ENCODE measurements around the gene CENPT.

CENPT gene, protein sequence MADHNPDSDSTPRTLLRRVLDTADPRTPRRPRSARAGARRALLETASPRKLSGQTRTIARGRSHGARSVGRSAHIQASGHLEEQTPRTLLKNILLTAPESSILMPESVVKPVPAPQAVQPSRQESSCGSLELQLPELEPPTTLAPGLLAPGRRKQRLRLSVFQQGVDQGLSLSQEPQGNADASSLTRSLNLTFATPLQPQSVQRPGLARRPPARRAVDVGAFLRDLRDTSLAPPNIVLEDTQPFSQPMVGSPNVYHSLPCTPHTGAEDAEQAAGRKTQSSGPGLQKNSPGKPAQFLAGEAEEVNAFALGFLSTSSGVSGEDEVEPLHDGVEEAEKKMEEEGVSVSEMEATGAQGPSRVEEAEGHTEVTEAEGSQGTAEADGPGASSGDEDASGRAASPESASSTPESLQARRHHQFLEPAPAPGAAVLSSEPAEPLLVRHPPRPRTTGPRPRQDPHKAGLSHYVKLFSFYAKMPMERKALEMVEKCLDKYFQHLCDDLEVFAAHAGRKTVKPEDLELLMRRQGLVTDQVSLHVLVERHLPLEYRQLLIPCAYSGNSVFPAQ

GRCh38 chr16:67847064-67847861 lies at the start of gene CENPT:
TSS of gene CENPT (minus strand) at chr16:67847693. CDS start at chr16:67833859, 13,834 bp downstream.
- DNase-seq (ENCODE audit: low spot score) = peak; percentile 90

DNA sequence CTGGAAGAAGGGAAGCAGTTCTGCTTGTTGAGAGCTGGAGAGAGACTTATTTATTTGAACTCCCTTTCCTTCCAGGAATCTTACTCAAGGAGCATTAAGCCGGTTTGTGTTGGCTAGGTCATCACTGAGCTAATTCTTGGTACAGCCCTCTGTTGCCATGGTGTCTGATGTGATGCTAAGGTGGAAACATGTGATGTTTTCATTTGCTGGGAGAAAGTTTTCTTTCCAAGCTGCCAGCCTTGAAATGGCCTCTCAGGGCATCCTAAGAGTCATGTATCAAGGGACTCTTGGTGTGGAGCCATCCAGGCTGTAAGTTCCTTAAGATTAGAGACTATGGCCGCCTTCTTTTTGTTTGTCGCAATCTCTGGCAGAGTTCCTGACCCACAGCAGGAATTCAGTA lies 49.7 kb upstream of the CENPT start:
- no peak for DNase-seq (ENCODE audit: low spot score)

- peak; percentile 41 for DNase-seq (ENCODE audit: low spot score)
Measured at GRCh38 chr16:67893743-67894399, 46.4 kb upstream of the CENPT start.

GRCh38 chr16:67892899-67893742 lies 45.6 kb upstream of the CENPT start, which contains the start of gene PSKH1:
TSS of gene PSKH1 (plus strand) at chr16:67893254. CDS start at chr16:67908750, 15,496 bp downstream.
- DNase-seq (ENCODE audit: low spot score) = peak; percentile 94

DNA sequence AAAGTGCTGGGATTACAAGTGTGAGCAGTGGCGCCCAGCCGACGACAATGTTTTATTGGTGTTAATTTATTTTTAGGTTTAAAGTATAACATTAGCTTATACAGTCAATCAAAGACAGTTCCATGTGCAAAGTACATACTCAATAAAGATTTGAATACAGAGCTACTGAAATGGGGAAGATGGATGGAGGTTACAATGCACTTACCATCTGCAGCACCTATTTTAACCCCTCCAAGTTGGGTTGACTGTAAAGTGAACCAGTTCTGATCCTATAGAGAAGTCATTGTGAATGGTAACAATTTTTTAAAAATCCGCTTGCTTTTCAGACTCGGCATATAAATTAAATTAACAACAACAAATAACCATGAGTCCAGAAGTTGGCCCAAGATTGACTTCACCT lies 44.9 kb upstream of the CENPT start:
- no peak for DNase-seq (ENCODE audit: low spot score)

- no peak for DNase-seq (ENCODE audit: low spot score)
Measured at GRCh38 chr16:67888331-67888730, 40.8 kb upstream of the CENPT start.

DNA sequence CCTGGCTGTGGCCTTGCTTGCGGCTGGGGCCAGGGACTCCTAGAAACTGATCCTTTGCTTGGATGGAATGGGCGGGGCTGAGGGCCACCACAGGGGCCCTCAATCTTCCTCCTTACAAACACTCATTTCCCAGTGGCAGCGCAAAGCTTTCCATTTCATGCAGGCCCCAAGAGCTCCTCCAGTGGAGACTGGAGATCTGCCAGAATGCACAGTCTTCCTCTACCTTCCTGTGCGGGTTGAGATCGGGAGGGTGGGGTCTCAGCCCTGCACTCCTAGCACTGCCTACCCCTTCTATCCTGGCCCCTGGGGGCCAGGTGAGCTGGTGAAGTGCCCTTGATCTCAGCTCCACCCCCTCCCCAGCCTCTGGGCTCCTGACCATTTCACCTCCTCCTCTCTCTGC lies 38.9 kb upstream of the CENPT start:
- no peak for DNase-seq (ENCODE audit: low spot score)

DNA sequence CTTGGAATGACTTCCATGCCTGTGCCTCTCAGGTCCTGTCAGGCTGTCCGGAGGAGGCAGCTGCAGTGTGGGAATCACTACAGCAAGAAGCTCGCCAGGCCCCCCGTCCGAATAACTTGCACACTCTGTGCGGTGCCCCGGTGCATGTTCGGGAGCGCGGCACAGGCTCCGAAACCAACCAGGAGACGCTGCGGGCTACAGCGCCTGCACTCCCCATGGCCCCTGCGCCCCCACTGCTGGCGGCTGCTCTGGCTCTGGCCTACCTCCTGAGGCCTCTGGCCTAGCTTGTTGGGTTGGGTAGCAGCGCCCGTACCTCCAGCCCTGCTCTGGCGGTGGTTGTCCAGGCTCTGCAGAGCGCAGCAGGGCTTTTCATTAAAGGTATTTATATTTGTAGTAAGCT lies 38.5 kb upstream of the CENPT start:
- DNase-seq (ENCODE audit: low spot score) = no peak

DNA sequence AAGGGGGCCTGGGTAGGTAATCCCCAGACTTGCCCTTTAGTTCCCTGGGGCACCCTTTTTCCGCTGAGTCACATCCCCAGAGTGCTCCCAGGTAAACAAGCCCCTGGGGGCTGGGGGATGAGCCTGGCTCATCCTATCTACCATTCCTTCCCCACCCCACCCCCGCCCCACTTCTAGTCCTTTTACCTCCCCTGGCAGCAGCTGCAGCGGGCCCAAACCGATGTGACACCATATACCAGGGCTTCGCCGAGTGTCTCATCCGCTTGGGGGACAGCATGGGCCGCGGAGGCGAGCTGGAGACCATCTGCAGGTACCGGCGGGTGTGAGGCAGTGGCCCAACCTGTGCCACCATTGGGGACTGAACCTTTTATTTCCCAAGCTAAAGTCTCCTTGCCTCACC lies 38.1 kb upstream of the CENPT start:
- DNase-seq (ENCODE audit: low spot score) = no peak

DNA sequence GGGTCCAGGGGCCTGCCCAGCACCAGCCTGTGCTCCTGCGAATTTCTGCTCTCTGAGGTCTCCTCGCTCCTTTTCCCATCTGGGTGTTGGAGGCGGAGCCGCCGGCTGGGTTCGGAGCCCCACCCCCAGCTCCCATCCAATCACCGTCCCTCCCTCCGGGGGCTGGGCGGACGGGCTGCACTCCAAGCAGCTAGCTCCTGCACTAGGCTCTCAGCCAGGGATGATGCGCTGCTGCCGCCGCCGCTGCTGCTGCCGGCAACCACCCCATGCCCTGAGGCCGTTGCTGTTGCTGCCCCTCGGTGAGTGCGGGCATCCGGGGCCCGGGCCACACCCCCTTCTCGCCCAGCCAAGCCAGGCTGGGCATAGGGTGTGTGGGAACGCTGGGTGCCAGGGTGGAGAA lies 37.2 kb upstream of the CENPT start, which contains the start of gene NRN1L:
Gene NRN1L, plus strand, starts transcription at position 202 of the 400 bp plus-strand sequence. Its CDS starts 19 bp downstream, at position 221.
- DNase-seq (ENCODE audit: low spot score) = peak; percentile 70

- DNase-seq (ENCODE audit: low spot score) = peak; percentile 53
Measured at GRCh38 chr16:67883872-67884261, 36.4 kb upstream of the CENPT start.

DNA sequence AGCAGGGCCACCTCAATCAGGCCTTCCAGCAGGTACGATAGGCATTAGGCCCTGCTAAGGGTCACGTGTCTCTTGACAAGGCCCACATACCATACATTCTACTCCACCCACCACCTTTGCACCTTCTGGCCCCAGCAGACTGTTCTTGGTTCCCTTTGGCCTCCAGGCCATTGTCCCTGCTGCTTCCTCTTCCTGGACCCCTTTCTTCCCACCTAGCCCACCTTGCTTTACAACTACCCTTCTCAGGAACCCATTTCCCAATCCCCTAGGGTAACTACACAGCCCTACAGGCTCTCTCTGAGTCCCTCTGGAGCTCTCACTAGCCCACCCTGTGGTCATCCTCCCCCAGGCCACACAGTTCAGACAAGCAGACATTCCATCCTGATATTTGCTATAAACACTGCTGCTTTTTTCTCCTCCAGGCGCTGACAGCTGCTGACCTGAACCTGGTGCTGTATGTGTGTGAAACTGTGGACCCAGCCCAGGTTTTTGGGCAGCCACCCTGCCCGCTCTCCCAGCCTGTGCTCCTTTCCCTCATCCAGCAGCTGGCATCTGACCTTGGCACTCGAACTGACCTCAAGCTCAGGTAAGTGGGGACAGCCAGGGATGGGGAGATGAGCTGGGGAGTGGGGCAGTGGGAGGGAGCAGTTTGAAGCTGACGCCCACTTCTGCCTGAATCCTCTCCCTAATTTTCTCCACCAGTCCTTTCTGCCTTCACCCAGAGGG lies 35.8 kb upstream of the CENPT start:
- no peak for DNase-seq (ENCODE audit: low spot score)

GRCh38 chr16:67882374-67883145 lies 35.1 kb upstream of the CENPT start:
- DNase-seq (ENCODE audit: low spot score) = no peak

DNA sequence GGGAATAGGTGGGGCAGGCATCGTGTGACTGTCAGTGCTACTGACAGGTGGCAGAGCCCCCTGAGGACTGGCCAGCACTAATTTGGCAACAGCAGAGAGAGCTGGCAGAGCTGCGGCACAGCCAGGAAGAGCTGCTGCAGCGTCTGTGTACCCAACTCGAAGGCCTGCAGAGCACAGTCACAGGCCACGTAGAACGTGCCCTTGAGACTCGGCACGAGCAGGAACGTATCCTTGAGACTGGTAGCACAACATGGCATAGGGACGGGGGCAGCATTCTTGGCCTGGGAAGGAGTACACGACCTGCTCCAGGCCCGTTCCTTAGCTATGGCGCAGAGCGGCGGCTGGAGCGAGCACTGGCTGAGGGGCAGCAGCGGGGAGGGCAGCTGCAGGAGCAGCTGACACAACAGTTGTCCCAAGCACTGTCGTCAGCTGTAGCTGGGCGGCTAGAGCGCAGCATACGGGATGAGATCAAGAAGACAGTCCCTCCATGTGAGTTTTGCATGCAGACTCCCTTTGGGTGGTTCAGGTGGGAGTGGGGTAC lies 34.2 kb upstream of the CENPT start:
- no peak for DNase-seq (ENCODE audit: low spot score)

DNA sequence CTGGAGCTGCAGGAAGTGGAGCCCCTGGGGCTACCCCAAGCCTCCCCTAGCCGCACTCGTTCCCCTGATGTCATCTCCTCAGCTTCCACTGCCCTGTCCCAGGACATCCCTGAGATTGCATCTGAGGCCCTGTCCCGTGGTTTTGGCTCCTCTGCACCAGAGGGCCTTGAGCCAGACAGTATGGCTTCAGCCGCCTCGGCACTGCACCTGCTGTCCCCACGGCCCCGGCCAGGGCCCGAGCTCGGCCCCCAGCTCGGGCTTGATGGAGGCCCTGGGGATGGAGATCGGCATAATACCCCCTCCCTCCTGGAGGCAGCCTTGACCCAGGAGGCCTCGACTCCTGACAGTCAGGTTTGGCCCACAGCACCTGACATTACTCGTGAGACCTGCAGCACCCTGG lies 33.1 kb upstream of the CENPT start:
- no peak for DNase-seq (ENCODE audit: low spot score)

- DNase-seq (ENCODE audit: low spot score) = no peak
Measured at GRCh38 chr16:67879936-67880335, 32.4 kb upstream of the CENPT start.

- no peak for DNase-seq (ENCODE audit: low spot score)
Measured at GRCh38 chr16:67879462-67879861, 32.0 kb upstream of the CENPT start.

GRCh38 chr16:67878846-67879245 lies 31.4 kb upstream of the CENPT start:
- DNase-seq (ENCODE audit: low spot score) = no peak

DNA sequence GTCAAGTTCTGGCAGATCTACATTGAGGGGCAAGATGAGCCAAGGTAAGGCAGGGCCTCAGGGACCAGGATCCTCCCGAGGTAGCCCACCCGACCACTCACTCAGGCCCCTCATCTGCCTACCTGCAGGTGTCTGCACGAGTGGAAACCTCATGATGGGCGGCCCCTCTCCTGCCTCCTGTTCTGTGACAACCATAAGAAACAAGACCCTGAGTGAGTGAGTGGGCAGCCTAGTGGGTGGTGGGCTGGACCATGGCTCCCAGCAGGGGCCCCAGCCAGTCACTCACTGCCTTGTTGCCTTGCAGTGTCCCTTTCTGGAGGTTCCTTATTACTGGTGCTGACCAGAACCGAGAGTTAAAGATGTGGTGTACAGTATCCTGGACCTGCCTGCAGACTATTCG lies 30.7 kb upstream of the CENPT start:
- DNase-seq (ENCODE audit: low spot score) = no peak

All from kidney tubule cell (primary cell).